Measurements from ENCODE around the gene SCD.

- TF ChIP-seq POLR2A (IDR thresholded peaks at IDR 0.05) (no peak), CTCF (IDR thresholded peaks at IDR 0.05) (no peak)
Measured at GRCh38 chr10:100353770-100354485, 6.9 kb downstream of the SCD start.

Measured in upper lobe of left lung (tissue), 4 donors.